ENCODE data around the gene SPATA33.
A peak's percentile ranks its signal among the peaks of the same experiment; 100 is the strongest.

The SPATA33 gene

DNA sequence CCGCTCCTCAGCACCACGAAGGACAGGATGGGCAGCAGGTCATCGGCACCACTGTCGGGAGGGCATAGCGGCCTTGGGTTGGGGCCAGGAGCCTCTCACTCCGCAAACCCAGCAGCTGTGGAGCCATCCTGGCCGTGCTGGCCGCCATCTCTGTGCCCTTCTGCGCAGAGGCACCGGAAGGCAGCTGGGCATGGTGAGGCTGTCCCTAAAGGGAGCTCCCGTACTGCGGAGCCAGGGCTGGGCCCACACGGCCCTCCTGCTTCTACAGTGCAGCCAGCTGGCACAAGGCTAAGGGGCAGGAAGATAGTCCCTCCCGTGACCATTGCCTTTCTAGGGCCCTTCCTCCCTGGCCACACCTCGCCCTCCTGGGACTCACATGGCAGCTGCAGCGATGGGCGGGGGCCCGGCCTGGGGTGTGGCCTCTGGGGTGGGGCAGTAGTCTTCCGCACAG, 50.9 kb downstream of the SPATA33 start:
- Mint-ChIP-seq H3K4me3 (no peak overlapping the region), H3K27ac (no peak overlapping the region), H3K4me1 (no peaks in the 10 kb centered on the region), H3K27me3 (ENCODE audit: low read depth) (peaks cover 7% of the 10 kb centered on the region), H3K9me3 (no peaks in the 10 kb centered on the region), H3K36me3 (ENCODE audit: low read depth) (no peaks in the 10 kb centered on the region)
- TF ChIP-seq CTCF (IDR thresholded peaks at IDR 0.05; ENCODE audit: unreplicated experiment in 3 of 3), result no peak

DNA sequence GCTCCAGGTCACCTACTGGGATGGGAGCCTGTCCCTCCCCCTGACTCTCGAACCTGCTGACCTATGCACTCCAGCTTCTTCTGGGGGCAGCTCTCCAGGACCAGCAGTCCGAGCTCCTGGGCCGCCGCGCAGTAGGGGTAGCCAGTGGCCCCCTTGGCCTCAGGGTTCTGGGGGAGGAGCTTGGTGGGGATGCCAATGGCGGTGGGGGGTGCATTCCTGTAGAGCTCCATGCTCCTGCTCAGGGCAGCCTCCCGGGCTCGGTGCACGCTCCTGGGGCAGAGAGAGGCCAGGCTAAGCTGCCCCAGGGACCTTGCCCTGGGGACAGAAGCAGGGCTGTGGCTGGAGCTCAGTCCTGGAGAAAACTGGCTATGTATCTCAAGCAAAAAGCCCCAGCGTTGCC, 51.5 kb downstream of the SPATA33 start:
- no peaks in the 10 kb centered on the region for H3K4me1 Mint-ChIP-seq
- H3K36me3 Mint-ChIP-seq (ENCODE audit: low read depth), result no peaks in the 10 kb centered on the region
- H3K27me3 Mint-ChIP-seq (ENCODE audit: low read depth), result peaks cover 4% of the 10 kb centered on the region
- no peak for TF ChIP-seq CTCF (IDR thresholded peaks at IDR 0.05; ENCODE audit: unreplicated experiment in 3 of 3)
- no peak overlapping the region for H3K4me3 Mint-ChIP-seq
- no peak overlapping the region for H3K27ac Mint-ChIP-seq
- no peaks in the 10 kb centered on the region for H3K9me3 Mint-ChIP-seq

GRCh38 chr16:89709716-89710432, 52.2 kb downstream of the SPATA33 start:
- Mint-ChIP-seq H3K36me3 (ENCODE audit: low read depth) (peaks cover 2% of the 10 kb centered on the region), H3K9me3 (no peaks in the 10 kb centered on the region), H3K27me3 (ENCODE audit: low read depth) (peaks cover 4% of the 10 kb centered on the region), H3K27ac (peak overlapping the region in 2 of 3 experiments; percentile 33 to 53), H3K4me3 (peak overlapping the region; percentile 63 to 71 (median 64)), H3K4me1 (peaks cover 2% of the 10 kb centered on the region)
- no peak for TF ChIP-seq CTCF (IDR thresholded peaks at IDR 0.05; ENCODE audit: unreplicated experiment in 3 of 3)

GRCh38 chr16:89710709-89711564, 53.3 kb downstream of the SPATA33 start:
- H3K9me3 Mint-ChIP-seq, result no peaks in the 10 kb centered on the region
- peaks cover 4% of the 10 kb centered on the region for H3K4me1 Mint-ChIP-seq
- H3K36me3 Mint-ChIP-seq (ENCODE audit: low read depth), result peaks cover 5% of the 10 kb centered on the region
- H3K4me3 Mint-ChIP-seq, result no peak overlapping the region
- peaks cover under 1% of the 10 kb centered on the region for H3K27me3 Mint-ChIP-seq (ENCODE audit: low read depth)
- no peak overlapping the region for H3K27ac Mint-ChIP-seq
- TF ChIP-seq CTCF (IDR thresholded peaks at IDR 0.05; ENCODE audit: unreplicated experiment in 3 of 3), result no peak

- Mint-ChIP-seq H3K4me1 (peaks cover 4% of the 10 kb centered on the region), H3K36me3 (ENCODE audit: low read depth) (peaks cover 5% of the 10 kb centered on the region), H3K9me3 (no peaks in the 10 kb centered on the region), H3K27ac (no peak overlapping the region), H3K27me3 (ENCODE audit: low read depth) (no peaks in the 10 kb centered on the region), H3K4me3 (peak overlapping the region in 1 of 3 experiments; percentile 72)
- TF ChIP-seq CTCF (IDR thresholded peaks at IDR 0.05; ENCODE audit: unreplicated experiment in 3 of 3), result no peak
Measured at GRCh38 chr16:89711601-89712273, 54.1 kb downstream of the SPATA33 start.

Measured in nephron (organoid).